Measurements from ENCODE around the gene ICA1. TPM values are rescaled to one million over a fixed set of nuclear protein-coding genes. Genes with fewer than 3 reads are reported as not detected.

ICA1 gene
- total and polyA plus RNA-seq, 2 experiments from 2014 or later: 45.2 to 83.7 TPM

DNA sequence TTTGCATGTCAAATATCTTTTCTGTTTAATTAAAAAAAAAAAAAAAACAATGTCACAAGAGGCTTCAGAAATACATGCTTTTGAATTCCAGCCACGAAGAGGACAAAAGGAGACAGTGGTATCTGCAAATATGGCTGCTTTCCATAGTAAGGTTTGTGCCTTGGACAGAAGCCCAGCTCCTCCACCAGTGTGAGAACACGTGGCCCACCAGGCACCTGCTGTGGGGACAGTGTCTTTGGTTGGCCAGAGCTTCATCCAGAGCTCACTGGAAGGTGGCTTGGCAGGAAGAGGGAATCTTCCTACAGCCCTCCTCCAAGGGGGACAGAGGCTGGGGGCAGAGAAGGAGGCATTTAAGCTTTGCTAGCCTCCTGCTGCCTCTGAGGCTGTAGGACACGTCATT lies 148.8 kb downstream of the ICA1 start:
- Histone ChIP-seq H3F3A (replicated peaks; ENCODE audit: low read depth) (no peaks in the 10 kb centered on the region), H3K4me1 (ENCODE audit: insufficient read depth) (peaks cover 19% of the 10 kb centered on the region), H4K20me1 (replicated peaks; ENCODE audit: insufficient read depth) (no peaks in the 10 kb centered on the region), H3K79me2 (replicated peaks; ENCODE audit: insufficient read depth) (no peaks in the 10 kb centered on the region), H3K4me3 (no peak overlapping the region), H3K27me3 (ENCODE audit: insufficient read depth) (no peaks in the 10 kb centered on the region), H3K9me2 (ENCODE audit: insufficient read depth) (peaks cover 22% of the 10 kb centered on the region; the same call in 1 of the 2 replicates), H3K36me3 (ENCODE audit: insufficient read depth) (no peaks in the 10 kb centered on the region), H3K27ac (ENCODE audit: low read depth) (no peak overlapping the region), H2AFZ (no peak overlapping the region), H3K4me2 (no peak overlapping the region)
- H3K4me1 Mint-ChIP-seq: peaks cover 28% of the 10 kb centered on the region
- H3K27ac Mint-ChIP-seq: no peak overlapping the region
- peaks cover 6% of the 10 kb centered on the region; the same call in 2 of the 3 replicates for H3K9me3 Mint-ChIP-seq
- peaks cover 26% of the 10 kb centered on the region for H3K36me3 Mint-ChIP-seq (ENCODE audit: low read depth)
- DNase-seq (ENCODE audit: low spot score) (no peak), ATAC-seq (no peak)
- no peak overlapping the region for H3K4me3 Mint-ChIP-seq
- TF ChIP-seq, protein P1, sequence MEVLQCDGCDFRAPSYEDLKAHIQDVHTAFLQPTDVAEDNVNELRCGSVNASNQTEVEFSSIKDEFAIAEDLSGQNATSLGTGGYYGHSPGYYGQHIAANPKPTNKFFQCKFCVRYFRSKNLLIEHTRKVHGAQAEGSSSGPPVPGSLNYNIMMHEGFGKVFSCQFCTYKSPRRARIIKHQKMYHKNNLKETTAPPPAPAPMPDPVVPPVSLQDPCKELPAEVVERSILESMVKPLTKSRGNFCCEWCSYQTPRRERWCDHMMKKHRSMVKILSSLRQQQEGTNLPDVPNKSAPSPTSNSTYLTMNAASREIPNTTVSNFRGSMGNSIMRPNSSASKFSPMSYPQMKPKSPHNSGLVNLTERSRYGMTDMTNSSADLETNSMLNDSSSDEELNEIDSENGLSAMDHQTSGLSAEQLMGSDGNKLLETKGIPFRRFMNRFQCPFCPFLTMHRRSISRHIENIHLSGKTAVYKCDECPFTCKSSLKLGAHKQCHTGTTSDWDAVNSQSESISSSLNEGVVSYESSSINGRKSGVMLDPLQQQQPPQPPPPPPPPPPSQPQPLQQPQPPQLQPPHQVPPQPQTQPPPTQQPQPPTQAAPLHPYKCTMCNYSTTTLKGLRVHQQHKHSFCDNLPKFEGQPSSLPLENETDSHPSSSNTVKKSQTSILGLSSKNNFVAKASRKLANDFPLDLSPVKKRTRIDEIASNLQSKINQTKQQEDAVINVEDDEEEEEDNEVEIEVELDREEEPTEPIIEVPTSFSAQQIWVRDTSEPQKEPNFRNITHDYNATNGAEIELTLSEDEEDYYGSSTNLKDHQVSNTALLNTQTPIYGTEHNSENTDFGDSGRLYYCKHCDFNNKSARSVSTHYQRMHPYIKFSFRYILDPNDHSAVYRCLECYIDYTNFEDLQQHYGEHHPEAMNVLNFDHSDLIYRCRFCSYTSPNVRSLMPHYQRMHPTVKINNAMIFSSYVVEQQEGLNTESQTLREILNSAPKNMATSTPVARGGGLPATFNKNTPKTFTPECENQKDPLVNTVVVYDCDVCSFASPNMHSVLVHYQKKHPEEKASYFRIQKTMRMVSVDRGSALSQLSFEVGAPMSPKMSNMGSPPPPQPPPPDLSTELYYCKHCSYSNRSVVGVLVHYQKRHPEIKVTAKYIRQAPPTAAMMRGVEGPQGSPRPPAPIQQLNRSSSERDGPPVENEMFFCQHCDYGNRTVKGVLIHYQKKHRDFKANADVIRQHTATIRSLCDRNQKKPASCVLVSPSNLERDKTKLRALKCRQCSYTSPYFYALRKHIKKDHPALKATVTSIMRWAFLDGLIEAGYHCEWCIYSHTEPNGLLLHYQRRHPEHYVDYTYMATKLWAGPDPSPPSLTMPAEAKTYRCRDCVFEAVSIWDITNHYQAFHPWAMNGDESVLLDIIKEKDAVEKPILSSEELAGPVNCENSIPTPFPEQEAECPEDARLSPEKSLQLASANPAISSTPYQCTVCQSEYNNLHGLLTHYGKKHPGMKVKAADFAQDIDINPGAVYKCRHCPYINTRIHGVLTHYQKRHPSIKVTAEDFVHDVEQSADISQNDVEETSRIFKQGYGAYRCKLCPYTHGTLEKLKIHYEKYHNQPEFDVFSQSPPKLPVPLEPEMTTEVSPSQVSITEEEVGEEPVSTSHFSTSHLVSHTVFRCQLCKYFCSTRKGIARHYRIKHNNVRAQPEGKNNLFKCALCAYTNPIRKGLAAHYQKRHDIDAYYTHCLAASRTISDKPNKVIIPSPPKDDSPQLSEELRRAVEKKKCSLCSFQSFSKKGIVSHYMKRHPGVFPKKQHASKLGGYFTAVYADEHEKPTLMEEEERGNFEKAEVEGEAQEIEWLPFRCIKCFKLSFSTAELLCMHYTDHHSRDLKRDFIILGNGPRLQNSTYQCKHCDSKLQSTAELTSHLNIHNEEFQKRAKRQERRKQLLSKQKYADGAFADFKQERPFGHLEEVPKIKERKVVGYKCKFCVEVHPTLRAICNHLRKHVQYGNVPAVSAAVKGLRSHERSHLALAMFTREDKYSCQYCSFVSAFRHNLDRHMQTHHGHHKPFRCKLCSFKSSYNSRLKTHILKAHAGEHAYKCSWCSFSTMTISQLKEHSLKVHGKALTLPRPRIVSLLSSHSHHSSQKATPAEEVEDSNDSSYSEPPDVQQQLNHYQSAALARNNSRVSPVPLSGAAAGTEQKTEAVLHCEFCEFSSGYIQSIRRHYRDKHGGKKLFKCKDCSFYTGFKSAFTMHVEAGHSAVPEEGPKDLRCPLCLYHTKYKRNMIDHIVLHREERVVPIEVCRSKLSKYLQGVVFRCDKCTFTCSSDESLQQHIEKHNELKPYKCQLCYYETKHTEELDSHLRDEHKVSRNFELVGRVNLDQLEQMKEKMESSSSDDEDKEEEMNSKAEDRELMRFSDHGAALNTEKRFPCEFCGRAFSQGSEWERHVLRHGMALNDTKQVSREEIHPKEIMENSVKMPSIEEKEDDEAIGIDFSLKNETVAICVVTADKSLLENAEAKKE (CRISPR knock-in tag; IDR thresholded peaks at IDR 0.05): no peak
- TF ChIP-seq JUNB (IDR thresholded peaks at IDR 0.05; ENCODE audit: unreplicated experiment) (no peak), CREB1 (CRISPR knock-in tag; IDR thresholded peaks at IDR 0.05; ENCODE audit: low read depth) (no peak), ZNF114 (CRISPR knock-in tag; IDR thresholded peaks at IDR 0.05) (no peak), ZNF331 (CRISPR knock-in tag; IDR thresholded peaks at IDR 0.05; ENCODE audit: low read depth) (no peak)
- TF ChIP-seq, protein P2, sequence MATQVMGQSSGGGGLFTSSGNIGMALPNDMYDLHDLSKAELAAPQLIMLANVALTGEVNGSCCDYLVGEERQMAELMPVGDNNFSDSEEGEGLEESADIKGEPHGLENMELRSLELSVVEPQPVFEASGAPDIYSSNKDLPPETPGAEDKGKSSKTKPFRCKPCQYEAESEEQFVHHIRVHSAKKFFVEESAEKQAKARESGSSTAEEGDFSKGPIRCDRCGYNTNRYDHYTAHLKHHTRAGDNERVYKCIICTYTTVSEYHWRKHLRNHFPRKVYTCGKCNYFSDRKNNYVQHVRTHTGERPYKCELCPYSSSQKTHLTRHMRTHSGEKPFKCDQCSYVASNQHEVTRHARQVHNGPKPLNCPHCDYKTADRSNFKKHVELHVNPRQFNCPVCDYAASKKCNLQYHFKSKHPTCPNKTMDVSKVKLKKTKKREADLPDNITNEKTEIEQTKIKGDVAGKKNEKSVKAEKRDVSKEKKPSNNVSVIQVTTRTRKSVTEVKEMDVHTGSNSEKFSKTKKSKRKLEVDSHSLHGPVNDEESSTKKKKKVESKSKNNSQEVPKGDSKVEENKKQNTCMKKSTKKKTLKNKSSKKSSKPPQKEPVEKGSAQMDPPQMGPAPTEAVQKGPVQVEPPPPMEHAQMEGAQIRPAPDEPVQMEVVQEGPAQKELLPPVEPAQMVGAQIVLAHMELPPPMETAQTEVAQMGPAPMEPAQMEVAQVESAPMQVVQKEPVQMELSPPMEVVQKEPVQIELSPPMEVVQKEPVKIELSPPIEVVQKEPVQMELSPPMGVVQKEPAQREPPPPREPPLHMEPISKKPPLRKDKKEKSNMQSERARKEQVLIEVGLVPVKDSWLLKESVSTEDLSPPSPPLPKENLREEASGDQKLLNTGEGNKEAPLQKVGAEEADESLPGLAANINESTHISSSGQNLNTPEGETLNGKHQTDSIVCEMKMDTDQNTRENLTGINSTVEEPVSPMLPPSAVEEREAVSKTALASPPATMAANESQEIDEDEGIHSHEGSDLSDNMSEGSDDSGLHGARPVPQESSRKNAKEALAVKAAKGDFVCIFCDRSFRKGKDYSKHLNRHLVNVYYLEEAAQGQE (IDR thresholded peaks at IDR 0.05; ENCODE audit: unreplicated experiment): no peak
- peaks cover 14% of the 10 kb centered on the region for H3K27me3 Mint-ChIP-seq (ENCODE audit: insufficient read depth, low read depth, poor library complexity)
